ENCODE data around the gene PRRC2B. TPM values are rescaled to one million over a fixed set of nuclear protein-coding genes. Genes with fewer than 3 reads are reported as not detected.
A peak's percentile ranks its signal among the peaks of the same experiment; 100 is the strongest.

Gene PRRC2B
- total and polyA plus RNA-seq, 2 experiments from 2014 or later: 45.0 to 193 TPM

GRCh38 chr9:131421691-131422090 is 27.8 kb downstream of the PRRC2B start:
- H3K4me1 Mint-ChIP-seq: peaks cover 71% of the 10 kb centered on the region
- H3K27me3 Mint-ChIP-seq (ENCODE audit: insufficient read depth, low read depth, poor library complexity): peaks cover 32% of the 10 kb centered on the region
- H3F3A ChIP-seq (replicated peaks; ENCODE audit: low read depth): peaks cover 43% of the 10 kb centered on the region
- H3K4me2 ChIP-seq: peak overlapping the region; percentile 73; the same call in 1 of the 2 replicates
- no peak overlapping the region for H3K4me3 ChIP-seq
- no peak for TF ChIP-seq POLR2AphosphoS5 (IDR thresholded peaks at IDR 0.05; ENCODE audit: low read depth)
- TF ChIP-seq EZH2phosphoT487 (IDR thresholded peaks at IDR 0.05; ENCODE audit: unreplicated experiment): no peak
- TF ChIP-seq ZNF114 (CRISPR knock-in tag; IDR thresholded peaks at IDR 0.05): no peak
- no peak for TF ChIP-seq STAT1 (IDR thresholded peaks at IDR 0.05; ENCODE audit: unreplicated experiment)
- no peak for TF ChIP-seq ZNF331 (CRISPR knock-in tag; IDR thresholded peaks at IDR 0.05; ENCODE audit: low read depth)
- no peak for TF ChIP-seq ETS1 (IDR thresholded peaks at IDR 0.05)
- TF ChIP-seq REST (IDR thresholded peaks at IDR 0.05; ENCODE audit: unreplicated experiment): no peak
- no peak for TF ChIP-seq ZNF462 (CRISPR knock-in tag; IDR thresholded peaks at IDR 0.05)
- TF ChIP-seq EZH2 (IDR thresholded peaks at IDR 0.05; ENCODE audit: low read depth, unreplicated experiment): no peak
- TF ChIP-seq JUNB (IDR thresholded peaks at IDR 0.05; ENCODE audit: unreplicated experiment): no peak
- no peak for TF ChIP-seq CTCF (conservative IDR thresholded peaks at IDR 0.05; ENCODE audit: low read depth in 2 of 2)
- TF ChIP-seq NANOG (IDR thresholded peaks at IDR 0.05; ENCODE audit: borderline replicate concordance): no peak
- TF ChIP-seq CREB1 (CRISPR knock-in tag; IDR thresholded peaks at IDR 0.05; ENCODE audit: low read depth): no peak
- peaks cover 30% of the 10 kb centered on the region; the same call in 2 of the 3 replicates for H3K36me3 Mint-ChIP-seq (ENCODE audit: low read depth)
- peak overlapping the region; percentile 90 for H3K27ac ChIP-seq (ENCODE audit: low read depth)
- peaks cover 75% of the 10 kb centered on the region for H3K4me1 ChIP-seq (ENCODE audit: insufficient read depth)
- no peaks in the 10 kb centered on the region for H3K9me3 Mint-ChIP-seq
- H3K79me2 ChIP-seq (replicated peaks; ENCODE audit: insufficient read depth): peaks cover 100% of the 10 kb centered on the region
- H4K20me1 ChIP-seq (replicated peaks; ENCODE audit: insufficient read depth): peaks cover 98% of the 10 kb centered on the region
- ATAC-seq (no peak), DNase-seq (ENCODE audit: low spot score) (no peak)
- no peaks in the 10 kb centered on the region for H3K9me2 ChIP-seq (ENCODE audit: insufficient read depth)
- H3K4me3 Mint-ChIP-seq: peak overlapping the region; percentile 5; the same call in 1 of the 3 replicates
- H3K27me3 ChIP-seq (ENCODE audit: insufficient read depth): no peaks in the 10 kb centered on the region
- no peak overlapping the region for H2AFZ ChIP-seq
- no peaks in the 10 kb centered on the region for H3K36me3 ChIP-seq (ENCODE audit: insufficient read depth)
- peak overlapping the region; percentile 65 for H3K27ac Mint-ChIP-seq
